SHP77 treated with DMSO at 0.1 percent for 48 hours (cell line): Measurements from ENCODE around the gene EPN2.
"Not testable (repeated sequence)": the region's sequence is repeated elsewhere in the genome, so short reads cannot be mapped to it uniquely, and the experiment has no call there.

Source experiments
- DNase-seq: peaks from one replicate; lab custom pipeline; 2025; lab: John Stamatoyannopoulos, UW

Gene EPN2

DNA sequence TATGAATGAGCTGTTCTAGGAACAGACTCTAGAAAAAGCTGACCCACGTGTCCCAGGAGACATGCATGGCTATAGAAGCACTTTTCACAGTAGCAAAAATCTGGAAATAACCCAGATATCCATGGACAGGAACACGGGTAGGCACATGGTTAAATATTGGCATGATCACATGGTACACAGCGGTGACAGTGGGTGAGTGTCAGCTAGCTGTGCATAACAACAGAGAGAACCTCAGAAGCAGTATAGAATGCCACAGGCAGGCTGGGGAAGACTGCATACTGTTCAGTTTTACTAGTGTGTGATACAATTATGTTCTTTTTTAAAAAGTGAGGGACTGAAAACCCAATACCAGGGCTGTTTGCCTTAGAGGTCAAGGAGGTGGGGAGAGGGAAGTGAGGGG lies 31.4 kb downstream of the EPN2 start:
- no peak for DNase-seq

DNA sequence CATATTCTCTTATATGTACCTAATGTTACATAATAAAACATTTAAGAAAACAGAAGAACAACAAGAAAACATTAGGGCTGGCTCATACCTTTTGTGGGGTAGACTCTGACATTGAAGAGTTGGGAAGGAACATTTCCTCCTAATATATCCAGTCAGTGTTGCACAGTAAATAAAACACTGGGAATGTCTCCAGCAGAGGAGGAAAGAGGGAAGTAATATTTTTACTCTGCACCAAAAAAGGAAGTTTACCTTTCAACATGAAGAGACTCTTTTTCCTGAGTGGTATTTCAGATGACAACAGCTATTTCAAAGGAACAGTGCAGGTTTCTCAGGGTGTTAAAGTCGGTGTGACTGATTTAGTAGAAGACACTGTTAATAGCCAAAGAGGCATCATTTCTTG lies 31.9 kb downstream of the EPN2 start:
- DNase-seq, result no peak

DNA sequence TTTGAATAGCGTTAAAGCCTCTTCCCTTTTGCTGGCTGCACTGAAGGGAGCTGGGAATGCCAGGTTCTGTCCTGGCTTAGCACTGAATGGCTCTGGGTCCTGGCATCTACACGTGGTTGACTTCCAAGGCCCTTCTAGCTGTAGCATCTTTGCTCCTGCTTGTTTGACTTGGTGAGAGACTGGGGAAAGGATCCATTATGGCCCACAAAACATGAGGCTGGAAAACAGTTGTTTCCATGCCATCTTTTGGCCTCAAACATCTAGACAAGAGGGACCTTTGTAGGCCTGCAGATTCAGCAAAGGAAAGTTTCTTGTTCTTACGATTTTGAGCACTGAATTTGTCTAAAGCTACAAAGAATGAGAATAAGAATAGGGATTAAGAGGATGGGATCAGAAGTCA lies 32.5 kb downstream of the EPN2 start:
- DNase-seq, result no peak

- DNase-seq, result no peak
These were observed 33.2 kb downstream of the EPN2 start for GRCh38 chr17:19270347-19270703.

- DNase-seq, result peak; percentile 34
These were observed 33.8 kb downstream of the EPN2 start for GRCh38 chr17:19270704-19271611.

- no peak for DNase-seq
These were observed 34.7 kb downstream of the EPN2 start for GRCh38 chr17:19271780-19272357.

DNA sequence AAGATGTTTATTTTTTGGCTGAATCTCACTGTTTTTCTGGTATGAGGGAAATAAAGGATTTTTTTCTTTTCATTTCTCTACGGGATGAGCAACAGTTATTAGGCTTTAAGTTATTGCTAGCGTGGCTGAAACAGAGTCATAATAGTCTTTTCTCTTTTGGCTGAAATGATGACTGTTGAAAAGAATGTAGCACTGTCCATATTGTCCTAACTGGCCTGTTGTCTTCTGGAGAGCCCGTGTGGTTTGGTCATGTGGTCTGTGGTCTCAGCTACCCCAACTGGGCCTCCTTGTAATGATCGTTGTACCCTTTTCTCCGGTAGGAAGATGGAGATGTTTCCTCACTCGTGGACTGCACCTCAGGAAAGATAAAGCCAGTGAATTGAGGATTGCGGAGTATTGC lies 36.6 kb downstream of the EPN2 start:
- no peak for DNase-seq

- no peak for DNase-seq
These were observed 37.7 kb downstream of the EPN2 start for GRCh38 chr17:19274893-19275292.

- no peak for DNase-seq
These were observed 38.4 kb downstream of the EPN2 start for GRCh38 chr17:19275457-19276127.

- DNase-seq, result not testable (repeated sequence)
These were observed 41.1 kb downstream of the EPN2 start for GRCh38 chr17:19278284-19278683.

DNA sequence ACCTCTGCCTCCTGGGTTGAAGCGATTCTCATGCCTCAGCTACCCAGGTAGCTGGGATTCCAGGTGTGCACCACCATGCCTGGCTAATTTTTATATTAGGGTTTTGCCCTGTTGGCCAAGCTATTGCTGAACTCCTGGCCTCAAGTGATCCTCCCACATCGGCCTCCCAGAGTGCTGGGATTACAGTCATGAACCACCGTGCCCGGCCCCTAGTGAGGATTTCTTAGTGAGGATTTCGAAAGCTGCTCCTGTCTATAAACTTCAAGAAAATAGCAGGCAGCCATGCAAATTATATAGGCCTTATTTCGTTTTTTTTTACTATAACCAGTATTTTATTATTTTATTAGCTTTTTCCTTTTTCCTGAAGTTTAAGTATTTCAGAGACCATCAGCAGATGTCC lies 41.6 kb downstream of the EPN2 start:
- DNase-seq, result no peak

- no peak for DNase-seq
These were observed 44.0 kb downstream of the EPN2 start for GRCh38 chr17:19281161-19281560.

- no peak for DNase-seq
These were observed 47.1 kb downstream of the EPN2 start for GRCh38 chr17:19284005-19284959.

DNA sequence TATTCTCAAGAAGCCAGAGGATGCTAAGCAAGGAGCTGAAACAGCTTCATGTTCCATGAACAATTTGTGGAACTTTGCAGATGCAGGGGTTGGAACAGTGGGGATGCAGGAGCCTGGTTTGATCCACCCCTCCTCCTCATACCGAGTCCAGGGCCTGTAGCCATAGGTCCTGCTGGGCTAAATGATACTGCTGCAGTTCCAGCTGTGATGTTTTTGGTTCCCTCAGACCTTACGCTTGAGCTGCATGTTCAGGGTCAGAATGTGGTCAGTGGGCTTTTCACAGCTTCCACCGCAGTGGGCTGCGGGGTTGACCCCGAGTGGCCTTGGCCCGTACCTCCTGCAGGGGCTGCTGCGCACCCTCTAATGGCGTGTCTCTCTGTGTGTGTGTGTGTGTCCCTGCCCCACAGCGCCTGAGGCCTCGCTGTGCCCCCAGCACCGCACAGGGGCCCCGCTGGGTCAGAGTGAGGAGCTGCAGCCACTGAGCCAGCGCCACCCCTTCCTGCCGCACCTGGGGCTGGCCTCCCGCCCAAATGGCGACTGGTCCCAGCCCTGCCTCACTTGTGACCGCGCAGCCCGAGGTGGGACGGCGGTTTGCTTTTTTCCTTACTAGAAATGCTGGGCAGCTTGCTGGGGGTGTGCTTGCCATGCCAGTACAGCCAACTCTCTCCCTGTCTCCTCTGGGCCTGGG lies 48.2 kb downstream of the EPN2 start:
- no peak for DNase-seq

GRCh38 chr17:19286751-19287341 lies 49.7 kb downstream of the EPN2 start:
- no peak for DNase-seq

DNA sequence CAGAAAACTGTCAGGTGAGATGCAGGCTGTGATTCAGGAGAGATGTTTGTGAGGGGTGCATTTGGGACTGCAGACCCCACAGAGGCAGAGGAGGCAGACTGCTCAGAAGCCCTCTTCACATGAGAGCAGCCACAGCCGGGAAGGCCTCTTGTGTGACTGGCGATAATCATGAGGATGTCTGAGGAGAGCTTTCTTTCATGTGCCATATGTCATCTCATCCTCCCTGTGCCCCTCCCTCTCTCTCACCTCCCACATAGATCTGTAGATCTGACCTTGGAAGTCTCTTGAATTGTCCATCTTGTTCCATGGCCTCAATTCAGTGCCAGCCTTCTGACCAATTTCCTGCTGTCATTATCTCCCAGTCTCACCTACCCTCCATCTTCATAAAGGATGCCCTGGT lies 50.5 kb downstream of the EPN2 start:
- DNase-seq, result no peak

GRCh38 chr17:19288453-19288852 lies 51.3 kb downstream of the EPN2 start:
- no peak for DNase-seq

GRCh38 chr17:19290066-19290705 lies 53.0 kb downstream of the EPN2 start:
- no peak for DNase-seq

DNA sequence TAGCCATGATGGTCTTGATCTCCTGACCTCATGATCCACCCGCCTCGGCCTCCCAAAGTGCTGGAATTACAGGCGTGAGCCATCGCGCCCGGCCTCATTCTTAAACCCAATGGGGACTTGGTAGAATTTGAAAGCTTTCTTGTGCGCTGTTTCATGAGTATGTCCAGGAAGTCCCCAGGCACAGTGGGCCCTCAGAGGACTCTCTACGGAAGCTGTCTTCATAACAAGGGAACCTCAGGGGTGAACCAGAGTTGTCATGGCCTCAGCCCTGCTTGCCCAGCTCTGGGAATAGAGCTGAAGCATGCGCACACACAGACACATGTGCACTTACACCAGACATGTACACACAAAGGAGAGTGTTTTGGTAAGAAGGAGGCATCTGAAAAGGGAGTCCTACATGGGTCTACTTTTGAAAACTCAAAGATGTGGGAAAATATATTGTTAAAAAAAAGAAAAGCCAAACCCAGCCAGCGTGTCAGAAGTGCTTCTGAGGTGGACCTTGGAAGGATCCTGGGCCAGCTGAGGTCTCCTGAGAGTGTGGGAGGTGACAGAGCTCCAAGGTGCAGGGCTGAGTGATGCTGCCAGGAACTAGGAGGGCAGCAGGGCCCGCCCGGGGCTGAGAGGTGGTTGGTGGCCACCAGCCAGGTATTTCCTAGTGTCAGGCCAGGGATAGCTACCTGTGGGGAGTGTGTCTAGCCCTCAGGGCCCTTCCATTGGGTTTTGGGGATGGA lies 54.6 kb downstream of the EPN2 start:
- no peak for DNase-seq

- no peak for DNase-seq
These were observed 55.2 kb downstream of the EPN2 start for GRCh38 chr17:19292377-19292711.
